ENCODE results near the gene ACTN2. TPM values are rescaled to one million over a fixed set of nuclear protein-coding genes. Genes with fewer than 3 reads are reported as not detected.
"Not testable (repeated sequence)": the region's sequence is repeated elsewhere in the genome, so short reads cannot be mapped to it uniquely, and the experiment has no call there.

The ACTN2 gene
- total RNA-seq, 1 experiment from 2014 or later = not detected

DNA sequence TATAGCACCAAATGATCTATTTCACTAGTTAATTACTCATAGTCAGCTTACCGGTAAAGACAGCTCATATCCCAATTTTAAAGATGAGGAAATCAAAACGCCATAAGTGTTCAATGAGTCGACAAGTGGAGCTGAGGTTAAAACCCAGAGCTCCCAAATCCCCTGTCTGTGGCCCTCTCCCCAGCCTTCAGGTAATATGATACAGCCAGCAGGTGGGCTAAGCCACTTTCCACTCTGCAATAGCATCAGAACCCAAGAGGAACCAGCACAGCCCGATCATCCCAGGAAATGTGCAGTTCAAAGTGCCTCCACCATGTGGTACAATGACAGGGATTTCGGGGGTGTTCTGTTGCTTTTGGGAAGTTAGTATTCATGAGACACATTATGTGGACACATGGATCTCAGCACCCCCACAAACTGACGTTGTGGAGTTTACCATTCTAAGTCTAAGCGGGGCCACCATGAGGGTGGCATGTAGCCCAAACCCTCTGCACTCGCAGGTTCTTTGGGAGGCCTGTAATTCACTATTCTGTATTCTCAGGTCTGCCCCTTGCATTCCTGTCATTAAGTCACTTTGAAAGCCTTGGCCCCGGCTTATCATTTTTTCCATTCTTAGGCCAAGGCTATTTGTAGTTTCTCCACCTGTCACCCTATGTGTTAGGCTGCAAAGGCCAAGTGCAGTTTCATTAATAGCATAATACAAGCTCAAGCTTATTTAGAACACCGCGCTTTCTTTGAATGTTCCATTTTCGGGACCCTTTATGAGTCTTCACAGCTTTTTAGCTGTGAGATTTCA is 26.3 kb upstream of the ACTN2 start:
- H3K9me2 ChIP-seq (replicated peaks; ENCODE audit: insufficient read depth, low read length) = no peaks in the 10 kb centered on the region
- H3K27me3 ChIP-seq (ENCODE audit: low read length) = no peaks in the 10 kb centered on the region
- no peaks in the 10 kb centered on the region for H4K20me1 ChIP-seq (ENCODE audit: insufficient read depth, low read depth, low read length)
- H3K79me2 ChIP-seq (ENCODE audit: low read length) = no peaks in the 10 kb centered on the region
- H3K36me3 ChIP-seq (ENCODE audit: insufficient read depth, low read length) = no peaks in the 10 kb centered on the region
- DNase-seq = no peak
- H3K4me1 ChIP-seq (ENCODE audit: low read length) = no peaks in the 10 kb centered on the region
- no peaks in the 10 kb centered on the region for H3K9me3 ChIP-seq (ENCODE audit: low read length)
- H3K27ac ChIP-seq (ENCODE audit: low read length) = no peak overlapping the region
- H3K9ac ChIP-seq (ENCODE audit: low read length) = no peak overlapping the region
- H3K4me2 ChIP-seq (ENCODE audit: low read depth, low read length, poor library complexity, severe bottlenecking) = no peak overlapping the region
- no peak overlapping the region for H2AFZ ChIP-seq (ENCODE audit: low read length)
- no peak overlapping the region for H3K4me3 ChIP-seq (ENCODE audit: low read length)

DNA sequence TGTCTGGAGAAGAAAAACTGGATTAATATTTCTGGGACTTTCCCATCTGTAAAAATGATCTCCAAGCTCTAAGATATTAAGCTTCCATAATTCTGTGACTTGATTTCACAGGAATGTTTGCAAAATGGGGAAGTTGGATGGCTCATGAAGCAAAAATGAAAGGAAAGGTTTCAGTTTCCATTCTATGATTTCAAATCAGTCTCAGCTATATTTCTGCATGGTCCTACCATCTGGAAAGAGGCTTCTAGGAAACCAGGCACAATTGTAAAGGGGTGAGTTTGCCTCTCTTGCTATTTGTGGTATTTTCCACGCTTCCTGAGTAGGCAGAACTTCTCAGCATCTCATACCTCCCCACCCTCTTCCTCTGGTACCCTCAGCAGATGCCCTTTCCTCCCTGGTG is 22.4 kb upstream of the ACTN2 start:
- Histone ChIP-seq H3K79me2 (ENCODE audit: low read length) (no peaks in the 10 kb centered on the region), H2AFZ (ENCODE audit: low read length) (no peak overlapping the region), H3K4me1 (ENCODE audit: low read length) (no peaks in the 10 kb centered on the region), H3K9me3 (ENCODE audit: low read length) (no peaks in the 10 kb centered on the region), H3K36me3 (ENCODE audit: insufficient read depth, low read length) (no peaks in the 10 kb centered on the region), H3K27ac (ENCODE audit: low read length) (no peak overlapping the region), H3K27me3 (ENCODE audit: low read length) (no peaks in the 10 kb centered on the region), H4K20me1 (ENCODE audit: insufficient read depth, low read depth, low read length) (no peaks in the 10 kb centered on the region), H3K4me2 (ENCODE audit: low read depth, low read length, poor library complexity, severe bottlenecking) (no peak overlapping the region), H3K9ac (ENCODE audit: low read length) (no peak overlapping the region), H3K9me2 (replicated peaks; ENCODE audit: insufficient read depth, low read length) (no peaks in the 10 kb centered on the region), H3K4me3 (ENCODE audit: low read length) (no peak overlapping the region)
- no peak for DNase-seq

DNA sequence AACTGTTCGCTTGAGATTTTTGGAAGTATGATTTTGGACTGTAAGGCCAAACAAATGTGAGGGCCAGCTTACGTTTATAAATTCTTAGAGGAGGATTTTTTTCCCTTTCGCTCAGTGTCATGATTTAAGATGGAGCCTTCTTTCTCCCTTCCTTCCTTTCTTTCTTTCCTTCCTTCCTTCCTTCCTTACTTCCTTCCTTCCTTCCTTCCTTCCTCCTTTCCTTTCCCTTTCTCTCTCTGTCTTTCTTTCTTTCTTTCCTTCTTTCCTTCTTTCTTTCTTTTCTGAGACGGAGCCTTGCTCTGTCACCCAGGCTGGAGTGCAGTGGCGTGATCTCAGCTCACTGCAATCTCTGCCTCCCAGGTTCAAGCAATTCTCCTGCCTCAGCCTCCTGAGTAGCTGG is 17.4 kb upstream of the ACTN2 start:
- not testable (repeated sequence) for H3K36me3 ChIP-seq (ENCODE audit: insufficient read depth, low read length); H3K9me3 ChIP-seq (ENCODE audit: low read length); H3K4me1 ChIP-seq (ENCODE audit: low read length); H3K9me2 ChIP-seq (replicated peaks; ENCODE audit: insufficient read depth, low read length); H3K79me2 ChIP-seq (ENCODE audit: low read length); H3K4me3 ChIP-seq (ENCODE audit: low read length); H2AFZ ChIP-seq (ENCODE audit: low read length); H3K27me3 ChIP-seq (ENCODE audit: low read length); H3K4me2 ChIP-seq (ENCODE audit: low read depth, low read length, poor library complexity, severe bottlenecking); H3K27ac ChIP-seq (ENCODE audit: low read length); H3K9ac ChIP-seq (ENCODE audit: low read length); DNase-seq; H4K20me1 ChIP-seq (ENCODE audit: insufficient read depth, low read depth, low read length)

DNA sequence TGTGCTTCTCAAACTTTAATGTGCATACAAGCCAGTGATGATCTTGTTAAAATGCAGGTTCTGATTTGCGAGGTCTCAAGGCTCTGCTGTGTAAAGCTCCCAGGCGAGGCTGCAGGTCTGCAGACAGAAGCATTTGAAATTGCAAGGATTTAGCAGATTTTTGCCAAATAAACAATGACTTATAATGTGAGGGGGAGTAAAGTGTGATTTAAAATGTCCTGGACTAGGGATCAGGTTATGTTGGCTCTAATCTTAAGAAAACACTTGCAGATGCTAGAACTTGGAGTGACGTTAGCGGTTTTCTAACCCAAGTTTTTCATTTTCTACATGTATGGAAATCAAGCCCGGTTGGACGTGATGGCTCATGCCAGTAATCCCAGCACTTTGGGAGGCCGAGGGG is 16.2 kb upstream of the ACTN2 start:
- Histone ChIP-seq H3K27me3 (ENCODE audit: low read length) (no peaks in the 10 kb centered on the region), H3K27ac (ENCODE audit: low read length) (no peak overlapping the region), H2AFZ (ENCODE audit: low read length) (no peak overlapping the region), H3K79me2 (ENCODE audit: low read length) (no peaks in the 10 kb centered on the region), H3K4me1 (ENCODE audit: low read length) (peaks cover under 1% of the 10 kb centered on the region; the same call in 1 of the 2 replicates), H3K4me3 (ENCODE audit: low read length) (no peak overlapping the region), H3K9ac (ENCODE audit: low read length) (no peak overlapping the region), H3K36me3 (ENCODE audit: insufficient read depth, low read length) (no peaks in the 10 kb centered on the region), H3K4me2 (ENCODE audit: low read depth, low read length, poor library complexity, severe bottlenecking) (no peak overlapping the region), H3K9me3 (ENCODE audit: low read length) (no peaks in the 10 kb centered on the region), H3K9me2 (replicated peaks; ENCODE audit: insufficient read depth, low read length) (no peaks in the 10 kb centered on the region), H4K20me1 (ENCODE audit: insufficient read depth, low read depth, low read length) (no peaks in the 10 kb centered on the region)
- no peak for DNase-seq

DNA sequence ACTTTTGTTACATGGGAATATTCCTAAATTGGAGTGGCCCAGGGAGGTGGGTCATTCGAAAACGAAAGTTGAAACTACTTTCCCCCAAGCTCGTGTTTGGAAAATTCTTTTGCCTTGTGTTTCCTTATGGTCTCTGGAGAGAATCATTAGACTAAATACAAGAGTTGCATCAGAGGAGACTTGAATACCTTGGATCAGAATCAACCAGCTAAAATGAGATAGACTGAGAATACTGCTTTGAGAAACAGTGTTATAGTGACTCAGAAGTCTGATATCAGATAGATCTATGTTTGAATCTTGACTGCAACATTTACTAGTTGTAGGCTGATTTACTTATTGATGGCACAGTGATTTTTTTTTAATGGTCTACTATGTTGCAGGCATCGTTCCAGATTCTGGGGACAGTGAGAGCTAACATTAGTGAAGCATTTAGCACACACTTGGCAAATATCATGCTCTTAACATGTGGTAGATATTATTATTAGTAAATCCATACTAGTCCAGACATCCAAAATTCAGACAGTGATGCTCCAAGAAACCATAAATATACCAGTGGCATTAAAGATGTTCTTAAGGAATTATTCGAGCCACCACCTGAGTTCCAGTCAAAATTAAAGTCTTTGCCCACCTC is 12.9 kb upstream of the ACTN2 start:
- Histone ChIP-seq H4K20me1 (ENCODE audit: insufficient read depth, low read depth, low read length) (no peaks in the 10 kb centered on the region), H3K36me3 (ENCODE audit: insufficient read depth, low read length) (no peaks in the 10 kb centered on the region), H3K4me2 (ENCODE audit: low read depth, low read length, poor library complexity, severe bottlenecking) (no peak overlapping the region), H3K4me1 (ENCODE audit: low read length) (peaks cover 4% of the 10 kb centered on the region; the same call in 1 of the 2 replicates), H3K27me3 (ENCODE audit: low read length) (no peaks in the 10 kb centered on the region), H3K27ac (ENCODE audit: low read length) (no peak overlapping the region), H3K9me3 (ENCODE audit: low read length) (no peaks in the 10 kb centered on the region), H3K9ac (ENCODE audit: low read length) (no peak overlapping the region), H3K4me3 (ENCODE audit: low read length) (no peak overlapping the region), H3K9me2 (replicated peaks; ENCODE audit: insufficient read depth, low read length) (no peaks in the 10 kb centered on the region), H3K79me2 (ENCODE audit: low read length) (no peaks in the 10 kb centered on the region), H2AFZ (ENCODE audit: low read length) (no peak overlapping the region)
- no peak for DNase-seq

DNA sequence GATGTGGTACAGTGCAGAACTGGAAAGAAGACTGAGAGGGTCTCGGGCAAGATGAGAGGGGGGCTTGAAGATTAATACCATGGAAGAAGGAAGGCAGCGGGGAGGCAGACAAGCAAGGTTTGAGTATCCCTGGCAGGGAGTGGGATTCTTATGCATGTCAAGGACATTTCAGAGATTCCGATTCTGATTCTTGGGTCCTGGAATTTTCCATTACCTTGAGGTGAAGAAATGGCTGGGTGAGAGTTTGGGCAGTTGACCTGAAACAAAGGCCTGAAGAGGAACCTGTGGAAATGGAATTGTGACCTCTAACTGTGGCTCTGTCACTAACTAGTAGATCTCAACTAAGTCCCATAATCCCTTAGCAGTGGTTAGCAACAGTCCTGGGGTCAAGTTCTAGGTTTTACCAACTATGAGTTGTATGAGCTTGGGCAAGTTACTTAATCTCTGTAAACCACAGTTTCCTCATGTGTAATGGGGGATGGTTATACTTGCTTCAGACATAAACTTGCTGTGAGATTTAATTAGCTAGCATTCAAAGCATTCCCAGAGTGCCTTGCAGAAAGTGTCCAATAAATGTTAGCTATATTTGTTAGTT is 8.6 kb upstream of the ACTN2 start:
- Histone ChIP-seq H3K79me2 (ENCODE audit: low read length) (no peaks in the 10 kb centered on the region), H3K4me2 (ENCODE audit: low read depth, low read length, poor library complexity, severe bottlenecking) (no peak overlapping the region), H3K27me3 (ENCODE audit: low read length) (no peaks in the 10 kb centered on the region), H3K27ac (ENCODE audit: low read length) (no peak overlapping the region), H3K4me1 (ENCODE audit: low read length) (peaks cover 4% of the 10 kb centered on the region; the same call in 1 of the 2 replicates), H2AFZ (ENCODE audit: low read length) (no peak overlapping the region), H3K9me3 (ENCODE audit: low read length) (no peaks in the 10 kb centered on the region), H4K20me1 (ENCODE audit: insufficient read depth, low read depth, low read length) (no peaks in the 10 kb centered on the region), H3K9ac (ENCODE audit: low read length) (no peak overlapping the region), H3K9me2 (replicated peaks; ENCODE audit: insufficient read depth, low read length) (no peaks in the 10 kb centered on the region), H3K36me3 (ENCODE audit: insufficient read depth, low read length) (no peaks in the 10 kb centered on the region), H3K4me3 (ENCODE audit: low read length) (no peak overlapping the region)
- DNase-seq = no peak

DNA sequence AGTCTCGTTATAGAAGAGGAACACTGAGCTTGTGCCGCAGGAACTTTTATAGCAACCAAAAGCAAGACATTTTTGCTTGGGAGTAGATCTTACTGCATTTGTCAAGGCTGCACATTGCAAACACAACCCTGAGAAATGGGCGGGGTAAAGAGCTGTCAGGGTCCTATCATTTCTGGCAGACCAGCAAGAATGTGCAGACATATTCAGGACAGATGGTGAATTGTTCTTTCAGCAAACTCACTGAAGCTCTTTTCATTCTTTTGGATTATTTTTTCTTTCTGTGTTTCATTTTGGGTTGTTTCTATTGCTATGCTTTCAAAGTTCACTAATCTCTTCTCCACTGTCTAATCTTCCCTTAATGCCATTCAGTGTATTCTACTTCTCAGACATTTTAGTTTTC is 5.1 kb upstream of the ACTN2 start:
- H3K9ac ChIP-seq (ENCODE audit: low read length) = no peak overlapping the region
- H3K27ac ChIP-seq (ENCODE audit: low read length) = no peak overlapping the region
- H3K4me1 ChIP-seq (ENCODE audit: low read length) = no peaks in the 10 kb centered on the region
- no peak overlapping the region for H3K4me3 ChIP-seq (ENCODE audit: low read length)
- H3K79me2 ChIP-seq (ENCODE audit: low read length) = no peaks in the 10 kb centered on the region
- H3K36me3 ChIP-seq (ENCODE audit: insufficient read depth, low read length) = no peaks in the 10 kb centered on the region
- H3K4me2 ChIP-seq (ENCODE audit: low read depth, low read length, poor library complexity, severe bottlenecking) = no peak overlapping the region
- no peaks in the 10 kb centered on the region for H4K20me1 ChIP-seq (ENCODE audit: insufficient read depth, low read depth, low read length)
- no peak for DNase-seq
- H2AFZ ChIP-seq (ENCODE audit: low read length) = no peak overlapping the region
- no peaks in the 10 kb centered on the region for H3K9me3 ChIP-seq (ENCODE audit: low read length)
- H3K27me3 ChIP-seq (ENCODE audit: low read length) = no peaks in the 10 kb centered on the region
- H3K9me2 ChIP-seq (replicated peaks; ENCODE audit: insufficient read depth, low read length) = no peaks in the 10 kb centered on the region

DNA sequence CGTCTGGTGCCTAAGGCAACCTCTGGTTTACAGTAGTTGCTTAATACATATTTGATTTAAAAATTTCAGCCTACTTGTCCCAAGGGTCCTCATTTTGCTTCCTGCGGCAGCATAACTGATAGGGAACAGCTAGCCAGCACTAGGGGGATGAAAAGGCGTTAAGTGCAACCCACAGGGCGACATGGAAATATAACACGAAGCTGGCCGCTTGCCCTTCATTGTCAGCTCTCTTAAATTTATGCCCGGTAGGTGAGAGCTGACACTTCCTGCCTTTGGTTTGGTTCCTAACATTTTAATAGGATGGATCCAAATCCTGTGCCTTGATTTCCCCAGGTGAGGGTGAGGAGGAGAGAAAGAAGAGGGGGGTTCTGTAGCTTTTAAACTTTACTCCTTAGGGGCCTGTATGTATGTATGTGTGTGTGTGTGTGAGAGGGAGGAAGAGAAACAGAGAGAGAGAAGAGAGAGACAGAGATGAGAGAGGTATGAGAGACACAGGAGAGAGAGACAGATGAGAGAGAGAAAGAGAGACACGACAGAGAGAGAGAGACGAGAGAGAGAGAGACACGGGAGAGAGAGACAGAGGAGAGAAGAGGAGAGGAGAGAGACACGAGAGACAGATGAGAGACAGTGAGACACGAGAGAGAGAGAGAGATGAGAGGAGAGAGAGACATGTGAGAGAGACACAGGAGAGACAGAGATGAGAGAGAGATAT is 938 bp upstream of the ACTN2 start:
- Histone ChIP-seq H2AFZ (ENCODE audit: low read length) (no peak overlapping the region), H3K4me3 (ENCODE audit: low read length) (no peak overlapping the region), H3K9me2 (replicated peaks; ENCODE audit: insufficient read depth, low read length) (no peaks in the 10 kb centered on the region), H3K4me2 (ENCODE audit: low read depth, low read length, poor library complexity, severe bottlenecking) (no peak overlapping the region), H3K27me3 (ENCODE audit: low read length) (no peaks in the 10 kb centered on the region), H3K79me2 (ENCODE audit: low read length) (no peaks in the 10 kb centered on the region), H3K27ac (ENCODE audit: low read length) (no peak overlapping the region), H3K9ac (ENCODE audit: low read length) (no peak overlapping the region), H3K4me1 (ENCODE audit: low read length) (no peaks in the 10 kb centered on the region), H3K36me3 (ENCODE audit: insufficient read depth, low read length) (no peaks in the 10 kb centered on the region), H3K9me3 (ENCODE audit: low read length) (no peaks in the 10 kb centered on the region), H4K20me1 (ENCODE audit: insufficient read depth, low read depth, low read length) (no peaks in the 10 kb centered on the region)
- DNase-seq = no peak

Data from Karpas-422 (cell line).